ENCODE measurements around the gene IPO4.

DNA sequence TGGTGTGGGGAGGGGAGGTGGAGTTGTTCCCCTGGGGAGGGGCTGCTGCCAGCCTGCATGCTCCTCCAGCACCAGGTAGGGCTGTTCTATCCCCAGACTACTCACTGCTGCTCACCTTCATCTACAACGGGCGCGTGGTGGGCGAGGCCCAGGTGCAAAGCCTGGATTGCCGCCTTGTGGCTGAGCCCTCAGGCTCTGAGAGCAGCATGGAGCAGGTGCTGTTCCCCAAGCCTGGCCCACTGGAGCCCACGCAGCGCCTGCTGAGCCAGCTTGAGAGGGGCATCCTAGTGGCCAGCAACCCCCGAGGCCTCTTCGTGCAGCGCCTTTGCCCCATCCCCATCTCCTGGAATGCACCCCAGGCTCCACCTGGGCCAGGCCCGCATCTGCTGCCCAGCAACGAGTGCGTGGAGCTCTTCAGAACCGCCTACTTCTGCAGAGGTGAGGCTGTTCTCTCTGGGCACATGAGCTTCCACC lies 24.1 kb downstream of the IPO4 start:
- TF ChIP-seq, protein P1, sequence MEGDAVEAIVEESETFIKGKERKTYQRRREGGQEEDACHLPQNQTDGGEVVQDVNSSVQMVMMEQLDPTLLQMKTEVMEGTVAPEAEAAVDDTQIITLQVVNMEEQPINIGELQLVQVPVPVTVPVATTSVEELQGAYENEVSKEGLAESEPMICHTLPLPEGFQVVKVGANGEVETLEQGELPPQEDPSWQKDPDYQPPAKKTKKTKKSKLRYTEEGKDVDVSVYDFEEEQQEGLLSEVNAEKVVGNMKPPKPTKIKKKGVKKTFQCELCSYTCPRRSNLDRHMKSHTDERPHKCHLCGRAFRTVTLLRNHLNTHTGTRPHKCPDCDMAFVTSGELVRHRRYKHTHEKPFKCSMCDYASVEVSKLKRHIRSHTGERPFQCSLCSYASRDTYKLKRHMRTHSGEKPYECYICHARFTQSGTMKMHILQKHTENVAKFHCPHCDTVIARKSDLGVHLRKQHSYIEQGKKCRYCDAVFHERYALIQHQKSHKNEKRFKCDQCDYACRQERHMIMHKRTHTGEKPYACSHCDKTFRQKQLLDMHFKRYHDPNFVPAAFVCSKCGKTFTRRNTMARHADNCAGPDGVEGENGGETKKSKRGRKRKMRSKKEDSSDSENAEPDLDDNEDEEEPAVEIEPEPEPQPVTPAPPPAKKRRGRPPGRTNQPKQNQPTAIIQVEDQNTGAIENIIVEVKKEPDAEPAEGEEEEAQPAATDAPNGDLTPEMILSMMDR (conservative IDR thresholded peaks at IDR 0.05) = no peak
- no peak for TF ChIP-seq ZFX (IDR thresholded peaks at IDR 0.05)

Measured in C4-2B (cell line).